HEK293 (cell line): ENCODE measurements around the gene TALDO1.

Experiments
- GLIS2 ChIP-seq: fragments of 450-650 bp; formaldehyde crosslinking; IDR thresholded peaks from 2 replicates; pipeline ENCODE4 v1.5.1; 2016; ENCODE audit warnings: missing biosample characterization, missing genetic modification characterization
- HIC1 ChIP-seq: fragments of 450-650 bp; formaldehyde crosslinking; IDR thresholded peaks from 2 replicates; pipeline ENCODE4 v1.5.1; 2016; ENCODE audit warnings: missing biosample characterization, missing genetic modification characterization
- KLF10 ChIP-seq: fragments of 450-650 bp; IDR thresholded peaks from 2 replicates; pipeline ENCODE4 v1.5.1; 2018; ENCODE audit warnings: missing biosample characterization, mild to moderate bottlenecking, missing genetic modification characterization
- KLF16 ChIP-seq: fragments of 450-650 bp; formaldehyde crosslinking; IDR thresholded peaks from 2 replicates; pipeline ENCODE4 v1.5.1; 2017; ENCODE audit warnings: missing biosample characterization, missing genetic modification characterization
- OVOL3 ChIP-seq: fragments of 450-650 bp; formaldehyde crosslinking; IDR thresholded peaks from 2 replicates; pipeline ENCODE4 v1.5.1; 2016; ENCODE audit warnings: missing biosample characterization, missing genetic modification characterization
- PRDM10 ChIP-seq: fragments of 450-650 bp; formaldehyde crosslinking; IDR thresholded peaks from 2 replicates; pipeline ENCODE4 v1.5.1; 2016; ENCODE audit warnings: missing biosample characterization, missing genetic modification characterization
- ZBTB8A ChIP-seq: fragments of 450-650 bp; formaldehyde crosslinking; IDR thresholded peaks from 2 replicates; pipeline ENCODE4 v1.5.1; 2016; ENCODE audit warnings: missing biosample characterization, missing genetic modification characterization
- ZFP69B ChIP-seq: fragments of 450-650 bp; formaldehyde crosslinking; IDR thresholded peaks from 2 replicates; pipeline ENCODE4 v1.5.1; 2016; ENCODE audit warnings: missing biosample characterization, missing genetic modification characterization
- ZNF19 ChIP-seq: fragments of 450-650 bp; formaldehyde crosslinking; IDR thresholded peaks from 2 replicates; pipeline ENCODE4; 2016; ENCODE audit warnings: missing biosample characterization, missing genetic modification characterization, low read depth
- ZNF280C ChIP-seq: fragments of 450-650 bp; formaldehyde crosslinking; IDR thresholded peaks from 2 replicates; pipeline ENCODE4 v1.5.1; 2016; ENCODE audit warnings: missing biosample characterization, missing genetic modification characterization
- ZNF366 ChIP-seq: fragments of 450-650 bp; formaldehyde crosslinking; conservative IDR thresholded peaks from 2 replicates; pipeline ENCODE4 v1.5.1; 2016; ENCODE audit warnings: missing biosample characterization, missing genetic modification characterization
- ZNF624 ChIP-seq: fragments of 450-650 bp; formaldehyde crosslinking; IDR thresholded peaks from 2 replicates; pipeline ENCODE4 v1.5.1; 2017; ENCODE audit warnings: missing biosample characterization, missing genetic modification characterization
- ZSCAN18 ChIP-seq: fragments of 450-650 bp; formaldehyde crosslinking; IDR thresholded peaks from 2 replicates; pipeline ENCODE4 v1.5.1; 2016; ENCODE audit warnings: missing biosample characterization, missing genetic modification characterization
- TF ChIP-seq, protein P1 (sequence below): fragments of 450-650 bp; formaldehyde crosslinking; optimal IDR thresholded peaks from 2 replicates; pipeline ENCODE3; 2016; ENCODE audit warnings: missing biosample characterization, mild to moderate bottlenecking, missing genetic modification characterization
- TF ChIP-seq, protein P2 (sequence below): fragments of 450-650 bp; formaldehyde crosslinking; IDR thresholded peaks from 2 replicates; pipeline ENCODE4 v1.5.1; 2016; ENCODE audit warnings: missing biosample characterization, missing genetic modification characterization, borderline replicate concordance

The TALDO1 gene

DNA sequence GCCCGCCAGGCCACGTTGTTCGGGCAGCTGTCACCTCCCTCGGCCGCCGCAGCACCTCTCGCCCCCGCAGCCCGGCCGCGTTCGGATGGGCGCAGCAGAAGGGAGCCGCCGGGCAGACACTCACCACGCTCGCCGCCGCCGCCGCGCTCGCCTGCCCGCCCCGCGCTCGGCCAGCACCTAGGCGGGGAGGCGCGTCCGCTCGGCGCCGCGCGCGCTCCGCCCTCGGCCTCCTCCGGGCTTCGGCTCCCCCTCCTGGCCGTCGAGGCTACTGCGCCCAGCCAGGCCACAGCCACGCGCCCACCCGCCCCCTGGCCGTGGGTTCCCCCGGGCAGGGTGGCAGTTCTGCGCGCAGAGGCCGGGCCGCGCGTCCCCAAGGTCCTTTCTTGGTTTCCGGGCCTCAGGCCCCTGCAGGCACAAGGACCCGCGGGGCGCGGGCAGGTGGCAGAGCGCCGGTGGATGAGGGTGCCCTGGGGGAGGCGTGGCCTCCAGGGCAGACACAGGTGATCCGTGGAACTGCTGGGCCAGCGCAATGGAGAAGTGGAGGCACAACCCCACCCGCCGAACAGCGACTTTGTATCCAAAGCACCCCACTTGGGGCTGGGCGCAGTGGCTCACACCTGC lies 50.9 kb downstream of the TALDO1 start, which contains the start of gene SLC25A22 (continued):
- TF ChIP-seq, protein P1, sequence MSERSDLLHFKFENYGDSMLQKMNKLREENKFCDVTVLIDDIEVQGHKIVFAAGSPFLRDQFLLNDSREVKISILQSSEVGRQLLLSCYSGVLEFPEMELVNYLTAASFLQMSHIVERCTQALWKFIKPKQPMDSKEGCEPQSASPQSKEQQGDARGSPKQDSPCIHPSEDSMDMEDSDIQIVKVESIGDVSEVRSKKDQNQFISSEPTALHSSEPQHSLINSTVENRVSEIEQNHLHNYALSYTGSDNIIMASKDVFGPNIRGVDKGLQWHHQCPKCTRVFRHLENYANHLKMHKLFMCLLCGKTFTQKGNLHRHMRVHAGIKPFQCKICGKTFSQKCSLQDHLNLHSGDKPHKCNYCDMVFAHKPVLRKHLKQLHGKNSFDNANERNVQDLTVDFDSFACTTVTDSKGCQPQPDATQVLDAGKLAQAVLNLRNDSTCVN (tag by site-specific recombination), result peak; percentile 59
- TF ChIP-seq, protein P2, sequence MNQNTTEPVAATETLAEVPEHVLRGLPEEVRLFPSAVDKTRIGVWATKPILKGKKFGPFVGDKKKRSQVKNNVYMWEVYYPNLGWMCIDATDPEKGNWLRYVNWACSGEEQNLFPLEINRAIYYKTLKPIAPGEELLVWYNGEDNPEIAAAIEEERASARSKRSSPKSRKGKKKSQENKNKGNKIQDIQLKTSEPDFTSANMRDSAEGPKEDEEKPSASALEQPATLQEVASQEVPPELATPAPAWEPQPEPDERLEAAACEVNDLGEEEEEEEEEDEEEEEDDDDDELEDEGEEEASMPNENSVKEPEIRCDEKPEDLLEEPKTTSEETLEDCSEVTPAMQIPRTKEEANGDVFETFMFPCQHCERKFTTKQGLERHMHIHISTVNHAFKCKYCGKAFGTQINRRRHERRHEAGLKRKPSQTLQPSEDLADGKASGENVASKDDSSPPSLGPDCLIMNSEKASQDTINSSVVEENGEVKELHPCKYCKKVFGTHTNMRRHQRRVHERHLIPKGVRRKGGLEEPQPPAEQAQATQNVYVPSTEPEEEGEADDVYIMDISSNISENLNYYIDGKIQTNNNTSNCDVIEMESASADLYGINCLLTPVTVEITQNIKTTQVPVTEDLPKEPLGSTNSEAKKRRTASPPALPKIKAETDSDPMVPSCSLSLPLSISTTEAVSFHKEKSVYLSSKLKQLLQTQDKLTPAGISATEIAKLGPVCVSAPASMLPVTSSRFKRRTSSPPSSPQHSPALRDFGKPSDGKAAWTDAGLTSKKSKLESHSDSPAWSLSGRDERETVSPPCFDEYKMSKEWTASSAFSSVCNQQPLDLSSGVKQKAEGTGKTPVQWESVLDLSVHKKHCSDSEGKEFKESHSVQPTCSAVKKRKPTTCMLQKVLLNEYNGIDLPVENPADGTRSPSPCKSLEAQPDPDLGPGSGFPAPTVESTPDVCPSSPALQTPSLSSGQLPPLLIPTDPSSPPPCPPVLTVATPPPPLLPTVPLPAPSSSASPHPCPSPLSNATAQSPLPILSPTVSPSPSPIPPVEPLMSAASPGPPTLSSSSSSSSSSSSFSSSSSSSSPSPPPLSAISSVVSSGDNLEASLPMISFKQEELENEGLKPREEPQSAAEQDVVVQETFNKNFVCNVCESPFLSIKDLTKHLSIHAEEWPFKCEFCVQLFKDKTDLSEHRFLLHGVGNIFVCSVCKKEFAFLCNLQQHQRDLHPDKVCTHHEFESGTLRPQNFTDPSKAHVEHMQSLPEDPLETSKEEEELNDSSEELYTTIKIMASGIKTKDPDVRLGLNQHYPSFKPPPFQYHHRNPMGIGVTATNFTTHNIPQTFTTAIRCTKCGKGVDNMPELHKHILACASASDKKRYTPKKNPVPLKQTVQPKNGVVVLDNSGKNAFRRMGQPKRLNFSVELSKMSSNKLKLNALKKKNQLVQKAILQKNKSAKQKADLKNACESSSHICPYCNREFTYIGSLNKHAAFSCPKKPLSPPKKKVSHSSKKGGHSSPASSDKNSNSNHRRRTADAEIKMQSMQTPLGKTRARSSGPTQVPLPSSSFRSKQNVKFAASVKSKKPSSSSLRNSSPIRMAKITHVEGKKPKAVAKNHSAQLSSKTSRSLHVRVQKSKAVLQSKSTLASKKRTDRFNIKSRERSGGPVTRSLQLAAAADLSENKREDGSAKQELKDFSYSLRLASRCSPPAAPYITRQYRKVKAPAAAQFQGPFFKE, result no peak
- TF ChIP-seq ZNF280C (tag by site-specific recombination), result no peak
- TF ChIP-seq ZBTB8A (tag by site-specific recombination), result peak; percentile 72
- TF ChIP-seq HIC1 (tag by site-specific recombination), result peak; percentile 88
- no peak for TF ChIP-seq ZNF624 (tag by site-specific recombination)
- TF ChIP-seq ZSCAN18 (tag by site-specific recombination), result no peak
- TF ChIP-seq ZFP69B (tag by site-specific recombination), result no peak
- peak; percentile 33 for TF ChIP-seq GLIS2 (tag by site-specific recombination)
- TF ChIP-seq ZNF19 (tag by site-specific recombination), result no peak
- TF ChIP-seq ZNF366 (tag by site-specific recombination), result no peak
- TF ChIP-seq PRDM10 (tag by site-specific recombination), result no peak
- no peak for TF ChIP-seq OVOL3 (tag by site-specific recombination)
- TF ChIP-seq KLF10 (tag by site-specific recombination), result 0 out of 2 replicates have a peak, but pooled peaks have one; percentile 38
- 0 out of 2 replicates have a peak, but pooled peaks have one; percentile 21 for TF ChIP-seq KLF16
